ENCODE measurements around the gene ZDHHC22. TPM values are rescaled to one million over a fixed set of nuclear protein-coding genes. Genes with fewer than 3 reads are reported as not detected.

Gene ZDHHC22
- polyA plus RNA-seq, 1 donor from 2014 or later, result 4.3 TPM

DNA sequence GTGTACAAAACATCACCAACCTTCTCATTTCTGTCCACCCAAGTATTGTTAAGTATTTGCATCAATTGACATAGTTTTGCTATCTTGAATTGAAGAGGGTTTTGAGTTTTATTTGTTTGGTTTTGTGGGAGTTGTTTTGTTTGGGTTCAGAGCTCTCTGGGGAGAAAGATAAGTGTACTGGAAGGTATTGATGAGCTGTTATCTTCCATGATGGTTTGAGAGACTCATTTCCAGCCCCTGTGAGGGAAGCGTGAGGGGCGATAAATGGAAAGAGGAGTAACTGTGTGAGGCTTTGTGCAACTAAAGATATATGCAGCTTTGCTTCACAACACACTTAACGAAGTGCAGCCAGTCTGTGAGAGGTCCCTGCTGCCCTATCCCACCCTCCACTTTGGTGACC lies 59.2 kb downstream of the ZDHHC22 start:
- no peaks in the 10 kb centered on the region for H3K79me2 ChIP-seq (replicated peaks; ENCODE audit: insufficient read depth, low read length)
- no peak for TF ChIP-seq EZH2 (IDR thresholded peaks at IDR 0.05; ENCODE audit: borderline replicate concordance, insufficient read depth, low read length, poor library complexity, severe bottlenecking)
- TF ChIP-seq POLR2AphosphoS5 (IDR thresholded peaks at IDR 0.05), result no peak
- TF ChIP-seq RAD21 (conservative IDR thresholded peaks at IDR 0.05), result no peak
- no peak for TF ChIP-seq SMC3 (conservative IDR thresholded peaks at IDR 0.05; ENCODE audit: poor library complexity)
- TF ChIP-seq MXI1 (conservative IDR thresholded peaks at IDR 0.05; ENCODE audit: poor library complexity, severe bottlenecking), result no peak
- no peak for TF ChIP-seq TAF1 (IDR thresholded peaks at IDR 0.05; ENCODE audit: low read depth)
- TF ChIP-seq EP300 (conservative IDR thresholded peaks at IDR 0.05; ENCODE audit: poor library complexity, severe bottlenecking), result no peak
- TF ChIP-seq, protein P1, sequence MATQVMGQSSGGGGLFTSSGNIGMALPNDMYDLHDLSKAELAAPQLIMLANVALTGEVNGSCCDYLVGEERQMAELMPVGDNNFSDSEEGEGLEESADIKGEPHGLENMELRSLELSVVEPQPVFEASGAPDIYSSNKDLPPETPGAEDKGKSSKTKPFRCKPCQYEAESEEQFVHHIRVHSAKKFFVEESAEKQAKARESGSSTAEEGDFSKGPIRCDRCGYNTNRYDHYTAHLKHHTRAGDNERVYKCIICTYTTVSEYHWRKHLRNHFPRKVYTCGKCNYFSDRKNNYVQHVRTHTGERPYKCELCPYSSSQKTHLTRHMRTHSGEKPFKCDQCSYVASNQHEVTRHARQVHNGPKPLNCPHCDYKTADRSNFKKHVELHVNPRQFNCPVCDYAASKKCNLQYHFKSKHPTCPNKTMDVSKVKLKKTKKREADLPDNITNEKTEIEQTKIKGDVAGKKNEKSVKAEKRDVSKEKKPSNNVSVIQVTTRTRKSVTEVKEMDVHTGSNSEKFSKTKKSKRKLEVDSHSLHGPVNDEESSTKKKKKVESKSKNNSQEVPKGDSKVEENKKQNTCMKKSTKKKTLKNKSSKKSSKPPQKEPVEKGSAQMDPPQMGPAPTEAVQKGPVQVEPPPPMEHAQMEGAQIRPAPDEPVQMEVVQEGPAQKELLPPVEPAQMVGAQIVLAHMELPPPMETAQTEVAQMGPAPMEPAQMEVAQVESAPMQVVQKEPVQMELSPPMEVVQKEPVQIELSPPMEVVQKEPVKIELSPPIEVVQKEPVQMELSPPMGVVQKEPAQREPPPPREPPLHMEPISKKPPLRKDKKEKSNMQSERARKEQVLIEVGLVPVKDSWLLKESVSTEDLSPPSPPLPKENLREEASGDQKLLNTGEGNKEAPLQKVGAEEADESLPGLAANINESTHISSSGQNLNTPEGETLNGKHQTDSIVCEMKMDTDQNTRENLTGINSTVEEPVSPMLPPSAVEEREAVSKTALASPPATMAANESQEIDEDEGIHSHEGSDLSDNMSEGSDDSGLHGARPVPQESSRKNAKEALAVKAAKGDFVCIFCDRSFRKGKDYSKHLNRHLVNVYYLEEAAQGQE (IDR thresholded peaks at IDR 0.05; ENCODE audit: borderline replicate concordance), result no peak
- TF ChIP-seq, protein P2, sequence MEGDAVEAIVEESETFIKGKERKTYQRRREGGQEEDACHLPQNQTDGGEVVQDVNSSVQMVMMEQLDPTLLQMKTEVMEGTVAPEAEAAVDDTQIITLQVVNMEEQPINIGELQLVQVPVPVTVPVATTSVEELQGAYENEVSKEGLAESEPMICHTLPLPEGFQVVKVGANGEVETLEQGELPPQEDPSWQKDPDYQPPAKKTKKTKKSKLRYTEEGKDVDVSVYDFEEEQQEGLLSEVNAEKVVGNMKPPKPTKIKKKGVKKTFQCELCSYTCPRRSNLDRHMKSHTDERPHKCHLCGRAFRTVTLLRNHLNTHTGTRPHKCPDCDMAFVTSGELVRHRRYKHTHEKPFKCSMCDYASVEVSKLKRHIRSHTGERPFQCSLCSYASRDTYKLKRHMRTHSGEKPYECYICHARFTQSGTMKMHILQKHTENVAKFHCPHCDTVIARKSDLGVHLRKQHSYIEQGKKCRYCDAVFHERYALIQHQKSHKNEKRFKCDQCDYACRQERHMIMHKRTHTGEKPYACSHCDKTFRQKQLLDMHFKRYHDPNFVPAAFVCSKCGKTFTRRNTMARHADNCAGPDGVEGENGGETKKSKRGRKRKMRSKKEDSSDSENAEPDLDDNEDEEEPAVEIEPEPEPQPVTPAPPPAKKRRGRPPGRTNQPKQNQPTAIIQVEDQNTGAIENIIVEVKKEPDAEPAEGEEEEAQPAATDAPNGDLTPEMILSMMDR (IDR thresholded peaks at IDR 0.05; ENCODE audit: poor library complexity, severe bottlenecking), result no peak
- no peaks in the 10 kb centered on the region for H3K36me3 ChIP-seq (ENCODE audit: insufficient read depth, low read length)
- H3K4me2 ChIP-seq (ENCODE audit: low read length), result no peak overlapping the region
- H3K27ac ChIP-seq (ENCODE audit: low read length), result no peak overlapping the region
- no peaks in the 10 kb centered on the region for H3K9me3 ChIP-seq (ENCODE audit: low read length)
- H3K27me3 ChIP-seq (ENCODE audit: insufficient read depth, low read depth, low read length), result no peaks in the 10 kb centered on the region
- no peak overlapping the region for H3K4me3 ChIP-seq (ENCODE audit: low read length)
- no peaks in the 10 kb centered on the region for H4K20me1 ChIP-seq (ENCODE audit: insufficient read depth)
- H3K9ac ChIP-seq (ENCODE audit: low read length), result no peak overlapping the region
- H3K9me2 ChIP-seq (ENCODE audit: insufficient read depth, low read length), result no peaks in the 10 kb centered on the region
- H2AFZ ChIP-seq (ENCODE audit: low read depth, low read length), result no peak overlapping the region
- H3F3A ChIP-seq (ENCODE audit: insufficient read depth, low read length, poor library complexity, severe bottlenecking), result no peaks in the 10 kb centered on the region

Other genes with a start within 250 kb of the ZDHHC22 start
- gene IRF2BPL, start 113.1 kb downstream of the ZDHHC22 start, polyA plus RNA-seq, result 42.9 and 46.5 TPM in 2 replicates
- gene CIPC, start 43.5 kb downstream of the ZDHHC22 start, polyA plus RNA-seq, result 36.4 and 36.7 TPM in 2 replicates
- gene TMEM63C, start 40.0 kb upstream of the ZDHHC22 start, polyA plus RNA-seq, result 11.1 and 14.6 TPM in 2 replicates
- 0.87 and 2.5 TPM in 2 replicates for gene NGB, start 129.4 kb upstream of the ZDHHC22 start, polyA plus RNA-seq
- gene POMT2, start 179.1 kb upstream of the ZDHHC22 start, polyA plus RNA-seq, result 9.6 and 11.5 TPM in 2 replicates
- gene GSTZ1, start 179.2 kb upstream of the ZDHHC22 start, polyA plus RNA-seq, result 17.4 and 34.1 TPM in 2 replicates
- gene TMED8, start 235.3 kb upstream of the ZDHHC22 start, polyA plus RNA-seq, result 15.6 and 16.5 TPM in 2 replicates
- 2.8 and 5.8 TPM in 2 replicates for gene SAMD15, start 235.6 kb upstream of the ZDHHC22 start, polyA plus RNA-seq

All from neural cell (in vitro differentiated cells).